HEK293 (cell line): ENCODE results near the gene CLRN1.

Experiments used
- CTCF ChIA-PET: fragments of 350-600 bp; formaldehyde crosslinking; extraction: SDS; loops from one replicate; lab custom pipeline; 2021; ENCODE audit warnings: antibody characterized with exemption; lab: Yijun Ruan, JAX
- POLR2A ChIA-PET: fragments of 300-600 bp; formaldehyde crosslinking; extraction: SDS; loops from one replicate; lab custom pipeline; 2020; ENCODE audit warnings: antibody characterized with exemption, inconsistent platforms; lab: Yijun Ruan, JAX
- H3K27ac ChIP-seq: fragments of 200-500 bp; sonication (Bioruptor generic); 2 replicates; pipeline ENCODE4 v1.5.1; 2014; ENCODE audit warnings: low read depth, low read length, control low read depth, inconsistent platforms; ENCODE audit errors: extremely low read depth
- H3K36me3 ChIP-seq, 2 experiments: fragments of 200-500 bp in 1 of 2; sonication (Bioruptor generic) in 1 of 2; 1 replicate in 1 of 2; 2 replicates in 1 of 2; pipeline ENCODE4 v1.5.1; 2014 to 2017; ENCODE audit warnings: inconsistent platforms in 2 of 2, low read length in 2 of 2; ENCODE audit not compliant: control insufficient read depth in 2 of 2, insufficient read depth in 1 of 2
- H3K4me1 ChIP-seq: fragments of 200-500 bp; sonication (Bioruptor generic); 2 replicates; pipeline ENCODE4 v1.5.1; 2014; ENCODE audit warnings: mild to moderate bottlenecking, low read length, inconsistent platforms; ENCODE audit not compliant: control insufficient read depth, insufficient read depth
- H3K4me3 ChIP-seq: 2 replicates; pipeline ENCODE4 v1.5.1; 2011; ENCODE audit warnings: low read depth, mild to moderate bottlenecking, control low read depth, low read length, moderate library complexity
- H3K9me3 ChIP-seq: fragments of 200-500 bp; sonication (Bioruptor generic); 2 replicates; pipeline ENCODE4 v1.5.1; 2014; ENCODE audit warnings: low read depth, low read length, inconsistent platforms; ENCODE audit not compliant: control insufficient read depth, insufficient read depth
- FEZF1 ChIP-seq: fragments of 450-650 bp; formaldehyde crosslinking; IDR thresholded peaks from 2 replicates; pipeline ENCODE4 v1.5.1; 2016; ENCODE audit warnings: missing biosample characterization, missing genetic modification characterization
- KLF10 ChIP-seq: fragments of 450-650 bp; IDR thresholded peaks from 2 replicates; pipeline ENCODE4 v1.5.1; 2018; ENCODE audit warnings: missing biosample characterization, mild to moderate bottlenecking, missing genetic modification characterization
- RBAK ChIP-seq: fragments of 450-650 bp; formaldehyde crosslinking; IDR thresholded peaks from 2 replicates; pipeline ENCODE4 v1.5.1; 2016; ENCODE audit warnings: missing biosample characterization, missing genetic modification characterization
- REPIN1 ChIP-seq: fragments of 450-650 bp; formaldehyde crosslinking; IDR thresholded peaks from 2 replicates; pipeline ENCODE4 v1.5.1; 2017; ENCODE audit warnings: missing biosample characterization, missing genetic modification characterization, low read depth
- REST ChIP-seq: fragments of 450-650 bp; formaldehyde crosslinking; IDR thresholded peaks from 2 replicates; pipeline ENCODE4 v1.5.1; 2016; ENCODE audit warnings: missing biosample characterization, missing genetic modification characterization
- SP3 ChIP-seq: fragments of 450-650 bp; formaldehyde crosslinking; IDR thresholded peaks from 2 replicates; pipeline ENCODE4 v1.5.1; 2016; ENCODE audit warnings: missing biosample characterization, missing genetic modification characterization
- ZBTB10 ChIP-seq: fragments of 450-650 bp; formaldehyde crosslinking; IDR thresholded peaks from 2 replicates; pipeline ENCODE4 v1.5.1; 2016; ENCODE audit warnings: missing biosample characterization, missing genetic modification characterization
- ZBTB11 ChIP-seq: fragments of 450-650 bp; formaldehyde crosslinking; conservative IDR thresholded peaks from 2 replicates; pipeline ENCODE4 v1.5.1; 2016; ENCODE audit warnings: low read depth, missing biosample characterization, missing genetic modification characterization
- ZFP41 ChIP-seq: fragments of 450-650 bp; formaldehyde crosslinking; IDR thresholded peaks from 2 replicates; pipeline ENCODE4 v1.5.1; 2016; ENCODE audit warnings: missing biosample characterization, missing genetic modification characterization, borderline replicate concordance
- ZNF146 ChIP-seq: fragments of 450-650 bp; formaldehyde crosslinking; IDR thresholded peaks from 2 replicates; pipeline ENCODE4 v1.5.1; 2016; ENCODE audit warnings: missing biosample characterization, missing genetic modification characterization
- ZNF266 ChIP-seq: fragments of 450-650 bp; formaldehyde crosslinking; IDR thresholded peaks from 2 replicates; pipeline ENCODE4 v1.5.1; 2016; ENCODE audit warnings: missing biosample characterization, missing genetic modification characterization, low read depth
- ZNF433 ChIP-seq: fragments of 450-650 bp; formaldehyde crosslinking; IDR thresholded peaks from 2 replicates; pipeline ENCODE4 v1.5.1; 2016; ENCODE audit warnings: missing biosample characterization, missing genetic modification characterization, low read depth
- ZNF48 ChIP-seq: fragments of 450-650 bp; formaldehyde crosslinking; IDR thresholded peaks from 2 replicates; pipeline ENCODE4 v1.5.1; 2016; ENCODE audit warnings: missing biosample characterization, missing genetic modification characterization
- ZNF530 ChIP-seq: fragments of 450-650 bp; formaldehyde crosslinking; IDR thresholded peaks from 2 replicates; pipeline ENCODE4 v1.5.1; 2016; ENCODE audit warnings: low read depth, missing biosample characterization, missing genetic modification characterization
- ZSCAN5A ChIP-seq: fragments of 450-650 bp; formaldehyde crosslinking; IDR thresholded peaks from 2 replicates; pipeline ENCODE4 v1.5.1; 2016; ENCODE audit warnings: missing biosample characterization, missing genetic modification characterization

Gene CLRN1

GRCh38 chr3:150906461-150906860 lies 66.1 kb downstream of the CLRN1 start:
- no peaks in the 10 kb centered on the region for H3K36me3 ChIP-seq
- CTCF ChIA-PET = interaction anchor here (0.7 kb wide), 1 partner anchor 1426 kb away, joined by 4 read pairs; no protein-coding TSS in a partner anchor
- POLR2A ChIA-PET = no interaction called here

More at GRCh38 chr3:150906461-150906860, 66.1 kb downstream of the CLRN1 start:
- no peaks in the 10 kb centered on the region for H3K9me3 ChIP-seq
- no peak overlapping the region for H3K27ac ChIP-seq
- no peak for TF ChIP-seq ZNF266 (tag by site-specific recombination)
- no peak for TF ChIP-seq ZSCAN5A (tag by site-specific recombination)
- TF ChIP-seq SP3 (tag by site-specific recombination) = no peak
- no peak for TF ChIP-seq KLF10
- TF ChIP-seq ZBTB10 (tag by site-specific recombination) = no peak
- TF ChIP-seq REPIN1 = no peak
- no peak for TF ChIP-seq FEZF1 (tag by site-specific recombination)
- no peak for TF ChIP-seq RBAK (tag by site-specific recombination)
- TF ChIP-seq ZNF146 (tag by site-specific recombination) = no peak
- no peak for TF ChIP-seq ZFP41 (tag by site-specific recombination)
- TF ChIP-seq ZNF48 (tag by site-specific recombination) = no peak
- no peak for TF ChIP-seq REST (tag by site-specific recombination)
- TF ChIP-seq ZBTB11 = no peak
- no peak for TF ChIP-seq ZNF530
- TF ChIP-seq ZNF433 (tag by site-specific recombination) = no peak
- H3K4me1 ChIP-seq = no peaks in the 10 kb centered on the region
- H3K4me3 ChIP-seq = no peak overlapping the region
